ENCODE data around the gene ATP1A1. TPM values are rescaled to one million over a fixed set of nuclear protein-coding genes. Genes with fewer than 3 reads are reported as not detected.

ATP1A1 gene
- total RNA-seq, 4 donors from 2014 or later: 90.9 to 208 (median 174) TPM

DNA sequence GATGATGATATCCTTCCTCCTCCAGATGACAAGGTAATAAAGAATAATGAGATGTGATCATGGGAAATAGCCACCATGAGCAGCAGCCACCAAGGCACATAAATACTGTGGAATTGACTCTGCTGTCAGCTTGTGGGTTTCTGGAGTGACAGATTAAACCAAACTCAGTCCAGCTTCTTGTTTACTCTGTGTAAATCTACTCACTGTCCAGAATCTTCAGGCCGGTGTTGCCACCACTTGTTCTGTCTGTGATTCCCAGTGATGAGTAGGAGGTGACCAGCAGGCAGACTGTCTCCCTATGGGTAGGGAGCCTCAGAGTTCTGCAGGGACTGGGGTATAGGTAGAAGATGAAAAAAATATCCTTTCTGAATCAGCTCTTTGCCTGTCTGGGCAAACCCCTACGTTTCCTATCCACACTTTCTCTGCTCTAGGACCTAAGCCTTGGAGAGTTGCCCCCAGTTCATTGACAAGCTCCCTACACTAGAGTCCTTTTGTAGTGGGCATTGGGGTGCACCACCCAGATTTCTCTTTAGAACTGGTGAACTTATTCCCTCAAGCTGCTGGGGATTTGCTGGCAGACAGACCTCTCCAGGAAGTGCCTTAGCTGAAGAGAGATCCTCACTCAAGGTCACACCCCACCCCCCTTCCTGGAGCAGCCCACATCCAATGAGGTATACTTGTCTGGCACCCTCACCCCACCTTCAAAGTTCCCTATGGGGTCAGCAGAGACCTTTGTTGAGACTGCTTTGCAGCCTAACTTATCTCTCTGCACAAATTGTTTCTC, 47.6 kb downstream of the ATP1A1 start:
- no peaks in the 10 kb centered on the region for H3K9me3 ChIP-seq
- peaks cover 0 to 18% (median 10%) of the 10 kb centered on the region in 3 donors for H3K4me1 ChIP-seq
- H3K27ac ChIP-seq: no peak overlapping the region
- ATAC-seq: no peak
- WGBS, 2 donors (ENCODE audit: low coverage in 1 of 2): 58% methylated on average over 2 of the region's 2 CpGs; no CpG with 5 or more reads in 1 of the 2 donors
- H3K4me3 ChIP-seq: no peak overlapping the region
- peaks cover 6% of the 10 kb centered on the region for H3K27me3 ChIP-seq
- no peaks in the 10 kb centered on the region for H3K36me3 ChIP-seq
- TF ChIP-seq POLR2AphosphoS5 (IDR thresholded peaks at IDR 0.05) (no peak), EP300 (IDR thresholded peaks at IDR 0.05) (no peak), POLR2A (IDR thresholded peaks at IDR 0.05) (no peak)
- TF ChIP-seq, protein P1, sequence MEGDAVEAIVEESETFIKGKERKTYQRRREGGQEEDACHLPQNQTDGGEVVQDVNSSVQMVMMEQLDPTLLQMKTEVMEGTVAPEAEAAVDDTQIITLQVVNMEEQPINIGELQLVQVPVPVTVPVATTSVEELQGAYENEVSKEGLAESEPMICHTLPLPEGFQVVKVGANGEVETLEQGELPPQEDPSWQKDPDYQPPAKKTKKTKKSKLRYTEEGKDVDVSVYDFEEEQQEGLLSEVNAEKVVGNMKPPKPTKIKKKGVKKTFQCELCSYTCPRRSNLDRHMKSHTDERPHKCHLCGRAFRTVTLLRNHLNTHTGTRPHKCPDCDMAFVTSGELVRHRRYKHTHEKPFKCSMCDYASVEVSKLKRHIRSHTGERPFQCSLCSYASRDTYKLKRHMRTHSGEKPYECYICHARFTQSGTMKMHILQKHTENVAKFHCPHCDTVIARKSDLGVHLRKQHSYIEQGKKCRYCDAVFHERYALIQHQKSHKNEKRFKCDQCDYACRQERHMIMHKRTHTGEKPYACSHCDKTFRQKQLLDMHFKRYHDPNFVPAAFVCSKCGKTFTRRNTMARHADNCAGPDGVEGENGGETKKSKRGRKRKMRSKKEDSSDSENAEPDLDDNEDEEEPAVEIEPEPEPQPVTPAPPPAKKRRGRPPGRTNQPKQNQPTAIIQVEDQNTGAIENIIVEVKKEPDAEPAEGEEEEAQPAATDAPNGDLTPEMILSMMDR (IDR thresholded peaks at IDR 0.05): no peak

DNA sequence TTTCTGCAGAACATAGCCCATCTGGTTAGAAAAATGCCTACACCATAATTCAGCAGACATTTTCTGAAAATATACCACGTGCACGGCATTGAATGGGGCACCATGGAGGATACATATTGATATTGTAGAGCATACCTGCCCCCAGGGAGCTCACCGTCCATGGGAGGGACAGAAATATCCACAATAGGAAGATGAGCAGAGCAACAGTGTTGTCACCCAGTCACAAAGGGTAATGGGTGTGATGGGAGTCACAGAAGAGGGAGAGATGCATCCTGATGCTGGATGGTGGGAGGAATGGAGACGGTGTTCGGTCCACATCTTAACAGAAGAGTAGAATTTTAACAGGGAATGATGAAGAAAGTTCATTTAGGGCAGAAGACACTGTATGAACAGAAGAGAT, 51.4 kb downstream of the ATP1A1 start:
- no peaks in the 10 kb centered on the region for H3K9me3 ChIP-seq
- peaks cover 6% of the 10 kb centered on the region for H3K27me3 ChIP-seq
- no peaks in the 10 kb centered on the region for H3K4me1 ChIP-seq
- TF ChIP-seq POLR2A (IDR thresholded peaks at IDR 0.05) (no peak), POLR2AphosphoS5 (IDR thresholded peaks at IDR 0.05) (no peak)
- H3K36me3 ChIP-seq: no peaks in the 10 kb centered on the region
- no peak overlapping the region for H3K27ac ChIP-seq
- ATAC-seq: no peak
- no peak overlapping the region for H3K4me3 ChIP-seq
- 81 to 87% methylated on average over 3 to 4 of the region's 5 CpGs for WGBS, 2 donors (ENCODE audit: low coverage in 1 of 2)

DNA sequence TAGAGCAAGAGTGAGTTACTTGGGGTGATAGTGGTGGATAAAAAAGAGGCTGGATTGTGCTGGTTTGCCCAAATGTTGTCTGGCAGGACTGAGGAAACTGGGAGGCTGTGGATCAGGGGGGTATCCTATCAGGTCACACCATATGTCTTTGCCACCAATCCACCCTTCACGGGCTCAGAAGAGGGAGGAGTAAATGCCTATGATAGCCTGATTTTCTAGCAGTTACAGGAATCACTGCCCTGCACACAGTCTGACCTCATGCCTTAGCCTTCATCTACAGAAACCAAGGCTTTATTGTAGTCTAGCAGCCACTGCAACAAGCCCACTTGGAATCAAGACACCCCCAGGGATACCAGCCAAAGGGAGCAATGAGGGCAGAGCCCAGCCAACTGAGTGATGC, 51.8 kb downstream of the ATP1A1 start:
- Histone ChIP-seq H3K27ac (no peak overlapping the region), H3K4me1 (no peaks in the 10 kb centered on the region), H3K9me3 (no peaks in the 10 kb centered on the region), H3K36me3 (no peaks in the 10 kb centered on the region), H3K27me3 (peaks cover 10% of the 10 kb centered on the region), H3K4me3 (no peak overlapping the region)
- TF ChIP-seq POLR2A (IDR thresholded peaks at IDR 0.05) (no peak), EP300 (IDR thresholded peaks at IDR 0.05) (no peak), POLR2AphosphoS5 (IDR thresholded peaks at IDR 0.05) (no peak)
- TF ChIP-seq, protein P1 (IDR thresholded peaks at IDR 0.05): no peak
- ATAC-seq: no peak
- WGBS, 2 donors (ENCODE audit: low coverage in 1 of 2): 63% methylated on average over 1 of the region's 1 CpG; no CpG with 5 or more reads in 1 of the 2 donors

DNA sequence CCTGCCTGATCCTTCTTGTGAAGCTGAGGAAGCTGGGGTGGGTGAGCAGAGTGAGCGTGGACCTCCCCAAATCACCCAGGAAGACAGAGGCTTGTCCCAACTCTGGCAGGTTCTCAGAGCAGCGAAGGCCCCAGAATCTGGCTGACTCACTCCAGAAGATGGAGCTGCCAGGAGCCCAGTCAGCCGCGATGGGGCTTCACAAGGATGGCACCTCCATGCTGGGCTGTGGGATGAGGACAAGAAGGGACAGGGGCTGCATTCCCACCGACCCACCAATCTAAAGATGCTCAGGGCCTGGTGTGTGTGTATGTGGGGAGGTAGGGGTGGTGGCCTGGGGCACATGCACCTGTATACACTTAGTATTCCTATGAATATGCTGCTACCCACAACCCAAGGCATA, 52.9 kb downstream of the ATP1A1 start:
- no CpG with 5 or more reads among the region's 5 CpGs for WGBS, 2 donors (ENCODE audit: low coverage in 1 of 2)
- Histone ChIP-seq H3K4me3 (no peak overlapping the region), H3K27ac (no peak overlapping the region), H3K4me1 (no peaks in the 10 kb centered on the region), H3K27me3 (peaks cover 10% of the 10 kb centered on the region), H3K9me3 (no peaks in the 10 kb centered on the region), H3K36me3 (no peaks in the 10 kb centered on the region)
- no peak for ATAC-seq
- TF ChIP-seq, protein P1 (IDR thresholded peaks at IDR 0.05): no peak
- TF ChIP-seq EP300 (IDR thresholded peaks at IDR 0.05) (no peak), POLR2A (IDR thresholded peaks at IDR 0.05) (no peak), POLR2AphosphoS5 (IDR thresholded peaks at IDR 0.05) (no peak)

DNA sequence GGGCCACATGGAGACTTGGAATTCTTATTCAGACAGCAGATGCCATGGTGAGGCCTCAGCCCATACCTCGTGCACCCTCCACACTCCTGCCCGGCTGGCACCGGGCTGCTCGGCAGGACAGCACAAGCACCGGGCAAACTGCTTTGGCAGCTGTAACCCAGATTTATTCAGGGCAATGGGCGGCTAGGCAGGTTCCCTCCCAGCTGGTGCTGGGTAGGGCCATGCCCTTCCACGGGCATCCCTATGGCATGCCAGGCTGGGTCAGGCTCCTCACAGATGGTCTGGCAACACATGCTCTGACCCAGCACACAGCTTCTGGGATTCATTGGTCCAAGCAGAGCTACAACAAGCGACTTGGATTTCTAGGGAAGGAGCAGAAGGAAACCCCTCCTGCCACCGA, 53.4 kb downstream of the ATP1A1 start:
- Histone ChIP-seq H3K4me3 (no peak overlapping the region), H3K4me1 (no peaks in the 10 kb centered on the region), H3K36me3 (no peaks in the 10 kb centered on the region), H3K9me3 (no peaks in the 10 kb centered on the region), H3K27ac (no peak overlapping the region), H3K27me3 (peaks cover 10% of the 10 kb centered on the region)
- no peak for ATAC-seq
- WGBS, 2 donors (ENCODE audit: low coverage in 1 of 2): 50 to 63% methylated on average over 2 of the region's 9 CpGs
- no peak for TF ChIP-seq POLR2A (IDR thresholded peaks at IDR 0.05)
- TF ChIP-seq EP300 (IDR thresholded peaks at IDR 0.05): no peak
- TF ChIP-seq, protein P1 (IDR thresholded peaks at IDR 0.05): no peak
- TF ChIP-seq POLR2AphosphoS5 (IDR thresholded peaks at IDR 0.05): no peak

Data from gastroesophageal sphincter (tissue), 4 donors.